Measurements from ENCODE around the gene POU6F2. TPM values are rescaled to one million over a fixed set of nuclear protein-coding genes. Genes with fewer than 3 reads are reported as not detected.
"Not testable (repeated sequence)": the region's sequence is repeated elsewhere in the genome, so short reads cannot be mapped to it uniquely, and the experiment has no call there.

Gene POU6F2
- total RNA-seq, 1 donor from 2014 or later: 34.7 TPM

- H3K27me3 Mint-ChIP-seq (ENCODE audit: unreplicated experiment): no peaks in the 10 kb centered on the region
- no peak overlapping the region for H3K4me3 Mint-ChIP-seq (ENCODE audit: unreplicated experiment)
- no peaks in the 10 kb centered on the region for H3K36me3 Mint-ChIP-seq (ENCODE audit: unreplicated experiment)
- no peaks in the 10 kb centered on the region for H3K9me3 Mint-ChIP-seq (ENCODE audit: unreplicated experiment)
- H3K4me1 Mint-ChIP-seq (ENCODE audit: low read depth, unreplicated experiment): peaks cover 4% of the 10 kb centered on the region
- H3K27ac Mint-ChIP-seq (ENCODE audit: unreplicated experiment): no peak overlapping the region
- no peak for TF ChIP-seq CTCF (IDR thresholded peaks at IDR 0.05; ENCODE audit: partially characterized antibody, unreplicated experiment)
- DNase-seq: no peak
These were observed 36.9 kb upstream of the POU6F2 start for GRCh38 chr7:38940774-38941173.

GRCh38 chr7:38942431-38943051 is 35.2 kb upstream of the POU6F2 start:
- DNase-seq: no peak
- Mint-ChIP-seq H3K27me3 (ENCODE audit: unreplicated experiment) (no peaks in the 10 kb centered on the region), H3K36me3 (ENCODE audit: unreplicated experiment) (peaks cover 7% of the 10 kb centered on the region), H3K4me1 (ENCODE audit: low read depth, unreplicated experiment) (peaks cover 1% of the 10 kb centered on the region), H3K4me3 (ENCODE audit: unreplicated experiment) (no peak overlapping the region), H3K9me3 (ENCODE audit: unreplicated experiment) (peaks cover 2% of the 10 kb centered on the region), H3K27ac (ENCODE audit: unreplicated experiment) (no peak overlapping the region)
- no peak for TF ChIP-seq CTCF (IDR thresholded peaks at IDR 0.05; ENCODE audit: partially characterized antibody, unreplicated experiment)

- H3K27ac Mint-ChIP-seq (ENCODE audit: unreplicated experiment); H3K4me1 Mint-ChIP-seq (ENCODE audit: low read depth, unreplicated experiment); DNase-seq; H3K27me3 Mint-ChIP-seq (ENCODE audit: unreplicated experiment); H3K9me3 Mint-ChIP-seq (ENCODE audit: unreplicated experiment); H3K4me3 Mint-ChIP-seq (ENCODE audit: unreplicated experiment); H3K36me3 Mint-ChIP-seq (ENCODE audit: unreplicated experiment): not testable (repeated sequence)
These were observed 30.2 kb upstream of the POU6F2 start for GRCh38 chr7:38947541-38947940.

GRCh38 chr7:38950309-38950708 is 27.4 kb upstream of the POU6F2 start:
- H3K4me3 Mint-ChIP-seq (ENCODE audit: unreplicated experiment): no peak overlapping the region
- TF ChIP-seq CTCF (IDR thresholded peaks at IDR 0.05; ENCODE audit: partially characterized antibody, unreplicated experiment): no peak
- H3K36me3 Mint-ChIP-seq (ENCODE audit: unreplicated experiment): peaks cover 7% of the 10 kb centered on the region
- peaks cover 2% of the 10 kb centered on the region for H3K9me3 Mint-ChIP-seq (ENCODE audit: unreplicated experiment)
- no peak overlapping the region for H3K27ac Mint-ChIP-seq (ENCODE audit: unreplicated experiment)
- no peaks in the 10 kb centered on the region for H3K27me3 Mint-ChIP-seq (ENCODE audit: unreplicated experiment)
- no peak for DNase-seq
- no peaks in the 10 kb centered on the region for H3K4me1 Mint-ChIP-seq (ENCODE audit: low read depth, unreplicated experiment)

GRCh38 chr7:38951213-38951612 is 26.5 kb upstream of the POU6F2 start:
- DNase-seq: no peak
- no peaks in the 10 kb centered on the region for H3K4me1 Mint-ChIP-seq (ENCODE audit: low read depth, unreplicated experiment)
- peaks cover 2% of the 10 kb centered on the region for H3K9me3 Mint-ChIP-seq (ENCODE audit: unreplicated experiment)
- H3K36me3 Mint-ChIP-seq (ENCODE audit: unreplicated experiment): peaks cover 7% of the 10 kb centered on the region
- H3K4me3 Mint-ChIP-seq (ENCODE audit: unreplicated experiment): no peak overlapping the region
- no peak for TF ChIP-seq CTCF (IDR thresholded peaks at IDR 0.05; ENCODE audit: partially characterized antibody, unreplicated experiment)
- H3K27ac Mint-ChIP-seq (ENCODE audit: unreplicated experiment): no peak overlapping the region
- H3K27me3 Mint-ChIP-seq (ENCODE audit: unreplicated experiment): no peaks in the 10 kb centered on the region
